PC-9 (cell line): ENCODE results near the gene ALMS1. TPM values are rescaled to one million over a fixed set of nuclear protein-coding genes. Genes with fewer than 3 reads are reported as not detected.
"Not testable (repeated sequence)": the region's sequence is repeated elsewhere in the genome, so short reads cannot be mapped to it uniquely, and the experiment has no call there.

Experiments
- BruUV-seq: library from RNA; stranded (reverse); fragments of 400-500 nt; replicated peaks from 2 replicates; lab custom pipeline; 2021; lab: Mats Ljungman, UMichigan
- CTCF ChIA-PET: fragments of 300-600 bp; sonication (Branson Sonifier 250); formaldehyde crosslinking; loops from one replicate; lab custom pipeline; 2022; ENCODE audit warnings: antibody characterized with exemption; lab: Charles Lee
- POLR2A ChIA-PET: fragments of 300-600 bp; sonication (Branson Sonifier 250); formaldehyde crosslinking; loops from one replicate; lab custom pipeline; 2022; ENCODE audit warnings: antibody characterized with exemption; ENCODE audit not compliant: unreplicated experiment; lab: Charles Lee
- DNase-seq, 2 experiments: peaks; one replicate each; pipeline versions ENCODE4 v3.0.0 to v3.0.0-alpha.2; 2015 to 2022; ENCODE audit warnings: mixed read lengths in 1 of 2
- H2AFZ ChIP-seq: fragments of 200-600 bp; sonication (generic); 2 replicates; pipeline ENCODE4 v1.8.1; 2017; ENCODE audit warnings: antibody characterized with exemption
- H3F3A ChIP-seq: fragments of 200-600 bp; sonication (generic); 2 replicates; pipeline ENCODE4 v1.8.1; 2017; ENCODE audit warnings: antibody characterized with exemption, mild to moderate bottlenecking, low read depth; ENCODE audit not compliant: insufficient read depth
- H3K27ac ChIP-seq: fragments of 200-600 bp; sonication (generic); 2 replicates; pipeline ENCODE4 v1.6.1; 2016; ENCODE audit warnings: mixed run types
- H3K27me3 ChIP-seq: fragments of 200-600 bp; sonication (generic); 2 replicates; pipeline ENCODE4 v1.6.1; 2016; ENCODE audit warnings: low read depth, mixed run types; ENCODE audit not compliant: insufficient read depth
- H3K36me3 ChIP-seq: fragments of 200-600 bp; sonication (generic); 2 replicates; pipeline ENCODE4 v1.6.1; 2016; ENCODE audit warnings: low read depth, mixed run types
- H3K4me1 ChIP-seq: fragments of 200-600 bp; sonication (generic); replicated peaks from 2 replicates; pipeline ENCODE4 v1.6.1; 2016; ENCODE audit warnings: mixed run types; ENCODE audit not compliant: insufficient read depth
- H3K4me2 ChIP-seq: fragments of 200-600 bp; sonication (generic); 2 replicates; pipeline ENCODE4 v1.6.1; 2017; ENCODE audit warnings: mixed run types
- H3K4me3 ChIP-seq: fragments of 200-600 bp; sonication (generic); 2 replicates; pipeline ENCODE4 v1.6.1; 2016; ENCODE audit warnings: mixed run types
- H3K79me2 ChIP-seq: fragments of 200-600 bp; sonication (generic); 2 replicates; pipeline ENCODE4 v1.6.1; 2017; ENCODE audit warnings: low read depth, mixed run types
- H3K9me2 ChIP-seq: fragments of 200-600 bp; sonication (generic); 2 replicates; pipeline ENCODE4 v1.8.1; 2017; ENCODE audit warnings: mild to moderate bottlenecking; ENCODE audit not compliant: insufficient read depth
- H3K9me3 ChIP-seq: fragments of 200-600 bp; sonication (generic); 2 replicates; pipeline ENCODE4 v1.8.1; 2016; ENCODE audit warnings: low read depth; ENCODE audit not compliant: insufficient read depth
- H4K20me1 ChIP-seq: fragments of 200-600 bp; sonication (generic); 2 replicates; pipeline ENCODE4 v1.8.1; 2017; ENCODE audit not compliant: insufficient read depth
- EZH2 ChIP-seq: fragments of 200-600 bp; sonication (generic); IDR thresholded peaks from 2 replicates; pipeline ENCODE4 v1.8.0; 2017; ENCODE audit warnings: antibody characterized with exemption, low read depth
- intact Hi-C: fragments of 100-400 bp; cut with micrococcal nuclease; formaldehyde crosslinking; loops from one replicate; pipeline ENCODE4 v1.10.0; 2022; ENCODE audit not compliant: unreplicated experiment
- total RNA-seq: library from RNA; stranded (reverse); gene quantifications from 2 replicates; pipeline ENCODE4 v1.2.3, GENCODE V29; 2021
- TF ChIP-seq, protein P1 (sequence below): fragments of 200-600 bp; sonication (generic); conservative IDR thresholded peaks from 2 replicates; pipeline ENCODE4 v1.6.1; 2017; ENCODE audit warnings: mixed run types, antibody characterized with exemption, mild to moderate bottlenecking, moderate library complexity

The ALMS1 gene
- total RNA-seq, 1 experiment from 2014 or later = 16.7 TPM

DNA sequence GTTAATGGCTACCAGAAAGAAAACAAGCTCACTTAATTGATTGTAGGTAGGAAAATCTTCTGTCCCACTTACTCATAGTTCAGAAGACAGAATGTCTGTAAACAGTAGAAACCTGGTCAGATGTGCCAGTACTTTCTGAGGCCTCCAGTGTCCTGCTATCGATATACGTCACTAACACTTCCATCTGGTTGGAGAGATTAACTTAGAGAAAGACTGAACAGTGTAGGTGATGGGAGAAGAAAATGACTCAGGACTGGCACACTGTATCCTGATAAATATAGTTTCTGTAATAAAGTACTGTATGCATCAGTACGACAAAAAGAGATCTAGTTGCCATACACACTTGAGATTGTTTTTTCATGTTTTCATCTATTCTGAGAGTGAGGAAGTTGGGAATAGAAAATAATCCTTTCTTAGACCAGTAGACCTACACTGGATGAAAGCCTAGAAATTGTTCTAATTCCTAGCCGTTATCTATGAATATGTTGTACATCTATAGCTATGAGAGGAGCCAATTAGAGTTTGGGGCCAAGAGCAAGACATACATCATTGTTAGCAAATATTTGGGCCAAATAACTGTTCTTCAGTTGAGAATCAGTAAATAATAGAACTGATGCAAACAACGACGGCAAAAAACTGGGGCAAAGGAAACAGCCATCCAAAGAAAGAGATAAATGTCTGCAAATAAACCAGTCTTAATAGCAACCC is 150.7 kb downstream of the ALMS1 start:
- Histone ChIP-seq H3K27ac (no peak overlapping the region), H3K4me2 (no peak overlapping the region), H3K79me2 (no peaks in the 10 kb centered on the region), H3F3A (no peaks in the 10 kb centered on the region), H3K36me3 (0 out of 2 replicates have a peak, but pooled peaks cover 4% of the 10 kb centered on the region), H3K9me3 (no peaks in the 10 kb centered on the region), H3K4me3 (no peak overlapping the region), H2AFZ (no peak overlapping the region), H3K9me2 (no peaks in the 10 kb centered on the region), H4K20me1 (no peaks in the 10 kb centered on the region), H3K4me1 (no peaks in the 10 kb centered on the region), H3K27me3 (no peaks in the 10 kb centered on the region)
- intact Hi-C loops = no loop called here
- no peak for DNase-seq
- no TSS peak for BruUV-seq
- POLR2A ChIA-PET = no interaction called here
- CTCF ChIA-PET = no interaction called here
- TF ChIP-seq, protein P1, sequence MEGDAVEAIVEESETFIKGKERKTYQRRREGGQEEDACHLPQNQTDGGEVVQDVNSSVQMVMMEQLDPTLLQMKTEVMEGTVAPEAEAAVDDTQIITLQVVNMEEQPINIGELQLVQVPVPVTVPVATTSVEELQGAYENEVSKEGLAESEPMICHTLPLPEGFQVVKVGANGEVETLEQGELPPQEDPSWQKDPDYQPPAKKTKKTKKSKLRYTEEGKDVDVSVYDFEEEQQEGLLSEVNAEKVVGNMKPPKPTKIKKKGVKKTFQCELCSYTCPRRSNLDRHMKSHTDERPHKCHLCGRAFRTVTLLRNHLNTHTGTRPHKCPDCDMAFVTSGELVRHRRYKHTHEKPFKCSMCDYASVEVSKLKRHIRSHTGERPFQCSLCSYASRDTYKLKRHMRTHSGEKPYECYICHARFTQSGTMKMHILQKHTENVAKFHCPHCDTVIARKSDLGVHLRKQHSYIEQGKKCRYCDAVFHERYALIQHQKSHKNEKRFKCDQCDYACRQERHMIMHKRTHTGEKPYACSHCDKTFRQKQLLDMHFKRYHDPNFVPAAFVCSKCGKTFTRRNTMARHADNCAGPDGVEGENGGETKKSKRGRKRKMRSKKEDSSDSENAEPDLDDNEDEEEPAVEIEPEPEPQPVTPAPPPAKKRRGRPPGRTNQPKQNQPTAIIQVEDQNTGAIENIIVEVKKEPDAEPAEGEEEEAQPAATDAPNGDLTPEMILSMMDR = no peak
- no peak for TF ChIP-seq EZH2

DNA sequence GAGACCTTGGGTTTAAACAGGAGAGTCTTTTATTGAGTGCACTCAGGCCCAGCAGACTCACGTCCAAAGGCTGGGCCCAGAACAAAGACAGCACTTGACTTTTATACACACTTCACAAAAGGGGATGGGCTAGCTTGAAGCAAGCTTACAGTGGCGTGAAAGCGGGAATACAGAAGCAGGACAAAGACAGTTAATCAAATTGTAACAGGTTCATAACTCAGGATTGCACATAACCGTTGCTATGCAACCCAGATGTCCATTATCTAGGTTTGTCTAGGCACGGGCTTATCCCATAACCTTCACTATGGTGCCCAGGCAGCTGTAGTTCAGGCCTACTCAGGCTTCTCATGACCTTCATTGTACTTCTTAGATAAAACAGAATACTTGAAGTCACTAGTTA is 175.2 kb downstream of the ALMS1 start:
- H3K27me3 ChIP-seq, H3K4me3 ChIP-seq, H3K9me3 ChIP-seq, CTCF ChIA-PET, DNase-seq, POLR2A ChIA-PET, H3K79me2 ChIP-seq, H3K4me1 ChIP-seq, H4K20me1 ChIP-seq, H3F3A ChIP-seq, H2AFZ ChIP-seq, intact Hi-C loops, BruUV-seq, H3K9me2 ChIP-seq: not testable (repeated sequence)
- Histone ChIP-seq H3K36me3 (0 out of 2 replicates have a peak, but pooled peaks cover 11% of the 10 kb centered on the region), H3K27ac (peak overlapping the region; percentile 49; the same call in 1 of the 2 replicates), H3K4me2 (peak overlapping the region; percentile 30; the same call in 1 of the 2 replicates)

DNA sequence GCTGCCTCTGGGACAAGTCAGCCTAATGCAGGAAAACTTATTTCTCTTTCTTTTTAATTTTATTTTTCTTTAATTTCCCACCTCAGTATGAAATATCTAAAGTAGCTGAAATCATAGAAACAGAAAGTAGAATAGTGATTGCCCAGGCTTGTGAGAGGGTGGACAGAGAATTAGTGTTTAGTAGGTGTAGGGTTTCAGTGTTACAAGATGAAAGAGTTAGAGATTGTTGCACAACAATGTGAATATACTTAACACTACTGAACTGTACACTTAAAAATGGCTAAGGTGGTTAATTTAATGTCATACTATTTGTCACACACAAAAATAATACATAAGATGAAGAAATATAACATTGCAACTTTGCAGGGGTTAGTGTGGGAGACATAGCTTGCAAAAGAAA is 175.8 kb downstream of the ALMS1 start:
- intact Hi-C loops = no loop called here
- no peak for TF ChIP-seq EZH2
- TF ChIP-seq, protein P1 = no peak
- no TSS peak for BruUV-seq
- no peak overlapping the region for H3K4me3 ChIP-seq
- H3K4me2 ChIP-seq = peak overlapping the region; percentile 30; the same call in 1 of the 2 replicates
- POLR2A ChIA-PET = no interaction called here
- CTCF ChIA-PET = no interaction called here
- no peaks in the 10 kb centered on the region for H4K20me1 ChIP-seq
- no peaks in the 10 kb centered on the region for H3K27me3 ChIP-seq
- no peaks in the 10 kb centered on the region for H3K79me2 ChIP-seq
- 0 out of 2 replicates have a peak, but pooled peaks cover 11% of the 10 kb centered on the region for H3K36me3 ChIP-seq
- no peaks in the 10 kb centered on the region; the same call in 1 of the 2 replicates for H3K9me3 ChIP-seq
- no peaks in the 10 kb centered on the region for H3K9me2 ChIP-seq
- no peaks in the 10 kb centered on the region for H3K4me1 ChIP-seq
- no peak overlapping the region for H2AFZ ChIP-seq
- DNase-seq = peak in 1 of 2 experiments; percentile 43
- no peaks in the 10 kb centered on the region for H3F3A ChIP-seq
- peak overlapping the region; percentile 49; the same call in 1 of the 2 replicates for H3K27ac ChIP-seq
